Naive thymus-derived CD4-positive, alpha-beta T cell (primary cell): ENCODE data around the gene UBXN6. TPM values are rescaled to one million over a fixed set of nuclear protein-coding genes. Genes with fewer than 3 reads are reported as not detected.

Experiments
- ATAC-seq: fragments of 150-1000 bp; cut with Tn5 transposase; 2 replicates; pipeline ENCODE4 v1.10.0; 2021; ENCODE audit warnings: mild to moderate bottlenecking, moderate library complexity
- CTCF ChIA-PET: fragments of 350-600 bp; sonication (Branson Sonifier 250); formaldehyde crosslinking; loops from one replicate; lab custom pipeline; 2021; ENCODE audit warnings: antibody characterized with exemption; lab: Charles Lee
- POLR2A ChIA-PET: fragments of 350-600 bp; sonication (Branson Sonifier 250); formaldehyde crosslinking; loops from one replicate; lab custom pipeline; 2021; ENCODE audit warnings: antibody characterized with exemption, inconsistent platforms; lab: Charles Lee
- DNase-seq, 9 donors: peaks; one replicate each; pipeline versions ENCODE4 v3.0.0 to v3.0.0-alpha.2; 2020 to 2022; ENCODE audit warnings: mixed read lengths in 1 of 9
- H3K27ac ChIP-seq: one replicate; pipeline ENCODE4 v1.7.0; 2013; ENCODE audit warnings: mild to moderate bottlenecking, low read depth, low read length, moderate library complexity
- H3K27me3 ChIP-seq, 2 donors: one replicate each; pipeline ENCODE4 v1.7.0; 2013; ENCODE audit warnings: low read length in 2 of 2, mild to moderate bottlenecking in 2 of 2, moderate library complexity in 2 of 2; ENCODE audit not compliant: control insufficient read depth in 2 of 2, insufficient read depth in 2 of 2
- H3K36me3 ChIP-seq, 3 experiments: 1 replicate in 2 of 3; 2 replicates in 1 of 3; pipeline ENCODE4 v1.7.0; 2013; ENCODE audit warnings: low read length in 3 of 3, mild to moderate bottlenecking in 3 of 3, moderate library complexity in 1 of 3; ENCODE audit not compliant: insufficient read depth in 3 of 3, control insufficient read depth in 2 of 3
- H3K4me1 ChIP-seq, 2 donors: one replicate each; pipeline ENCODE4 v1.7.0; 2013; ENCODE audit warnings: low read length in 2 of 2, mild to moderate bottlenecking in 2 of 2, moderate library complexity in 1 of 2; ENCODE audit not compliant: control insufficient read depth in 2 of 2, insufficient read depth in 2 of 2
- H3K4me3 ChIP-seq: 2 replicates; pipeline ENCODE4 v1.7.0; 2013; ENCODE audit warnings: mild to moderate bottlenecking, low read length
- H3K9me3 ChIP-seq, 3 experiments: 1 replicate in 2 of 3; 2 replicates in 1 of 3; pipeline ENCODE4 v1.7.0; 2013; ENCODE audit warnings: low read length in 3 of 3; ENCODE audit not compliant: control insufficient read depth in 2 of 3
- H3K27ac Mint-ChIP-seq, 9 donors: one replicate each; pipeline ENCODE4 v1.8.0; 2020 to 2022; ENCODE audit warnings: mixed read lengths in 9 of 9, mild to moderate bottlenecking in 8 of 9, moderate library complexity in 5 of 9, inconsistent platforms in 2 of 9
- H3K27me3 Mint-ChIP-seq, 5 donors: one replicate each; pipeline ENCODE4 v1.8.0; 2021 to 2022; ENCODE audit warnings: mixed read lengths in 5 of 5, mild to moderate bottlenecking in 1 of 5
- H3K36me3 Mint-ChIP-seq, 5 donors: one replicate each; pipeline ENCODE4 v1.8.0; 2020 to 2022; ENCODE audit warnings: mixed read lengths in 5 of 5, mild to moderate bottlenecking in 3 of 5, inconsistent platforms in 1 of 5
- H3K4me1 Mint-ChIP-seq, 7 donors: one replicate each; pipeline ENCODE4 v1.8.0; 2020 to 2022; ENCODE audit warnings: mixed read lengths in 7 of 7, mild to moderate bottlenecking in 3 of 7, inconsistent platforms in 1 of 7
- H3K4me3 Mint-ChIP-seq, 10 donors: one replicate each; pipeline ENCODE4 v1.8.0; 2020 to 2022; ENCODE audit warnings: mild to moderate bottlenecking in 10 of 10, mixed read lengths in 10 of 10, moderate library complexity in 6 of 10, inconsistent platforms in 2 of 10
- H3K9me3 Mint-ChIP-seq, 11 donors: one replicate each; pipeline ENCODE4 v1.8.0; 2020 to 2022; ENCODE audit warnings: mixed read lengths in 11 of 11, mild to moderate bottlenecking in 4 of 11, inconsistent platforms in 1 of 11, moderate library complexity in 1 of 11
- intact Hi-C, 2 donors: fragments of 100-400 bp; cut with micrococcal nuclease; formaldehyde crosslinking; loops; one replicate each; pipeline ENCODE4 v1.15.1; 2023
- polyA plus RNA-seq, 2 donors: library from polyadenylated mRNA; unstranded; fragments of 300-500 nt; fragmentation: Illumina TruSeq; gene quantifications; one replicate each; pipeline ENCODE4 v1.2.3, GENCODE V29; 2021
- total RNA-seq, 6 experiments: library from RNA in 5 of 6; stranded (reverse) in 5 of 6; gene quantifications; 1 replicate in 5 of 6; 2 replicates in 1 of 6; pipeline ENCODE4 v1.2.3 and lab custom pipeline; 2021 to 2026

UBXN6 gene
- total and polyA plus RNA-seq, 7 experiments from 2014 or later = 5.4 to 68.6 (median 50.3) TPM

- Histone ChIP-seq H3K4me1 (no peaks in the 10 kb centered on the region), H3K27me3 (no peaks in the 10 kb centered on the region), H3K9me3 (no peaks in the 10 kb centered on the region), H3K27ac (no peak overlapping the region), H3K36me3 (peaks cover 0 to 52% (median 0%) of the 10 kb centered on the region in 3 experiments), H3K4me3 (no peak overlapping the region)
- Mint-ChIP-seq H3K27me3 (no peaks in the 10 kb centered on the region), H3K9me3 (no peaks in the 10 kb centered on the region), H3K36me3 (peaks cover 0 to 17% (median 7%) of the 10 kb centered on the region in 5 donors), H3K4me3 (no peak overlapping the region), H3K4me1 (peaks cover 0 to 8% (median 0%) of the 10 kb centered on the region in 7 donors), H3K27ac (no peak overlapping the region)
- ATAC-seq (no peak), DNase-seq (no peak)
- intact Hi-C loops = no loop called here
- ChIA-PET POLR2A (no interaction called here), CTCF (no interaction called here)
Observed at GRCh38 chr19:4504297-4504701, 46.7 kb upstream of the UBXN6 start.

GRCh38 chr19:4503825-4504170 lies 46.2 kb upstream of the UBXN6 start:
- no peak overlapping the region for H3K27ac Mint-ChIP-seq
- ChIA-PET CTCF (no interaction called here), POLR2A (no interaction called here)
- Histone ChIP-seq H3K4me3 (no peak overlapping the region), H3K27me3 (no peaks in the 10 kb centered on the region), H3K27ac (no peak overlapping the region), H3K4me1 (no peaks in the 10 kb centered on the region), H3K9me3 (no peaks in the 10 kb centered on the region), H3K36me3 (peaks cover 0 to 54% (median 0%) of the 10 kb centered on the region in 3 experiments)
- ATAC-seq (no peak), DNase-seq (no peak)
- intact Hi-C loops = no loop called here
- no peaks in the 10 kb centered on the region for H3K27me3 Mint-ChIP-seq
- H3K9me3 Mint-ChIP-seq = no peaks in the 10 kb centered on the region
- peaks cover 0 to 21% (median 7%) of the 10 kb centered on the region in 5 donors for H3K36me3 Mint-ChIP-seq
- peaks cover 0 to 8% (median 0%) of the 10 kb centered on the region in 7 donors for H3K4me1 Mint-ChIP-seq
- no peak overlapping the region for H3K4me3 Mint-ChIP-seq

- CTCF ChIA-PET = interaction anchor here (1.5 kb wide), 1 partner anchor 21 kb away, joined by 3 read pairs; no protein-coding TSS in a partner anchor
- no peak for ATAC-seq
- H3K27ac ChIP-seq = no peak overlapping the region
- H3K27me3 Mint-ChIP-seq = no peaks in the 10 kb centered on the region
- H3K27ac Mint-ChIP-seq = no peak overlapping the region
- peaks cover 0 to 21% (median 7%) of the 10 kb centered on the region in 5 donors for H3K36me3 Mint-ChIP-seq
- DNase-seq = no peak
- H3K27me3 ChIP-seq = no peaks in the 10 kb centered on the region
- peaks cover 0 to 59% (median 4%) of the 10 kb centered on the region in 3 experiments for H3K36me3 ChIP-seq
- peaks cover 0 to 8% (median 0%) of the 10 kb centered on the region in 7 donors for H3K4me1 Mint-ChIP-seq
- POLR2A ChIA-PET = interaction anchor here (0.6 kb wide), 1 partner anchor 19 kb away, joined by 3 read pairs; no protein-coding TSS in a partner anchor
- no peaks in the 10 kb centered on the region for H3K4me1 ChIP-seq
- H3K4me3 ChIP-seq = no peak overlapping the region
- intact Hi-C loops = no loop called here
- no peak overlapping the region for H3K4me3 Mint-ChIP-seq
- H3K9me3 ChIP-seq = no peaks in the 10 kb centered on the region
- H3K9me3 Mint-ChIP-seq = no peaks in the 10 kb centered on the region
Observed at GRCh38 chr19:4503132-4503824, 45.7 kb upstream of the UBXN6 start.

- intact Hi-C loops = no loop called here
- Histone ChIP-seq H3K27ac (no peak overlapping the region), H3K9me3 (no peaks in the 10 kb centered on the region), H3K4me1 (no peaks in the 10 kb centered on the region), H3K27me3 (no peaks in the 10 kb centered on the region), H3K36me3 (peaks cover 0 to 67% (median 9%) of the 10 kb centered on the region in 3 experiments), H3K4me3 (no peak overlapping the region)
- ATAC-seq (no peak), DNase-seq (no peak)
- H3K4me3 Mint-ChIP-seq = no peak overlapping the region
- ChIA-PET POLR2A (interaction anchor here (0.6 kb wide), 1 partner anchor 19 kb away, joined by 3 read pairs; no protein-coding TSS in a partner anchor), CTCF (interaction anchor here (1.5 kb wide), 1 partner anchor 22 kb away, joined by 3 read pairs; no protein-coding TSS in a partner anchor)
- H3K27me3 Mint-ChIP-seq = no peaks in the 10 kb centered on the region
- no peak overlapping the region for H3K27ac Mint-ChIP-seq
- peaks cover 0 to 8% (median 0%) of the 10 kb centered on the region in 7 donors for H3K4me1 Mint-ChIP-seq
- no peaks in the 10 kb centered on the region for H3K9me3 Mint-ChIP-seq
- H3K36me3 Mint-ChIP-seq = peaks cover 0 to 21% (median 7%) of the 10 kb centered on the region in 5 donors
Observed at GRCh38 chr19:4502282-4503131, 44.9 kb upstream of the UBXN6 start.

- H3K27me3 ChIP-seq = no peaks in the 10 kb centered on the region
- no peaks in the 10 kb centered on the region for H3K9me3 Mint-ChIP-seq
- CTCF ChIA-PET = interaction anchor here (1.5 kb wide), 1 partner anchor 23 kb away, joined by 3 read pairs; no protein-coding TSS in a partner anchor
- H3K9me3 ChIP-seq = no peaks in the 10 kb centered on the region
- no peak overlapping the region for H3K27ac ChIP-seq
- H3K27ac Mint-ChIP-seq = no peak overlapping the region
- H3K36me3 Mint-ChIP-seq = peaks cover 0 to 21% (median 7%) of the 10 kb centered on the region in 5 donors
- no peak for DNase-seq
- intact Hi-C loops = no loop called here
- H3K36me3 ChIP-seq = peaks cover 0 to 71% (median 9%) of the 10 kb centered on the region in 3 experiments
- peaks cover 0 to 7% (median 0%) of the 10 kb centered on the region in 7 donors for H3K4me1 Mint-ChIP-seq
- no peak overlapping the region for H3K4me3 ChIP-seq
- H3K4me1 ChIP-seq = no peaks in the 10 kb centered on the region
- no peak for ATAC-seq
- no peak overlapping the region for H3K4me3 Mint-ChIP-seq
- H3K27me3 Mint-ChIP-seq = no peaks in the 10 kb centered on the region
- POLR2A ChIA-PET = no interaction called here
Observed at GRCh38 chr19:4501691-4502090, 44.1 kb upstream of the UBXN6 start.

- intact Hi-C loops = no loop called here
- H3K36me3 Mint-ChIP-seq = peaks cover 0 to 17% (median 0%) of the 10 kb centered on the region in 5 donors
- Histone ChIP-seq H3K36me3 (peaks cover 0 to 77% (median 9%) of the 10 kb centered on the region in 3 experiments), H3K27ac (no peak overlapping the region), H3K4me1 (no peaks in the 10 kb centered on the region), H3K4me3 (no peak overlapping the region), H3K27me3 (no peaks in the 10 kb centered on the region), H3K9me3 (no peaks in the 10 kb centered on the region)
- ChIA-PET CTCF (no interaction called here), POLR2A (no interaction called here)
- no peaks in the 10 kb centered on the region for H3K9me3 Mint-ChIP-seq
- no peaks in the 10 kb centered on the region for H3K27me3 Mint-ChIP-seq
- H3K4me1 Mint-ChIP-seq = peaks cover 0 to 3% (median 0%) of the 10 kb centered on the region in 7 donors
- H3K27ac Mint-ChIP-seq = no peak overlapping the region
- DNase-seq (no peak), ATAC-seq (no peak)
- H3K4me3 Mint-ChIP-seq = no peak overlapping the region
Observed at GRCh38 chr19:4500841-4501591, 43.4 kb upstream of the UBXN6 start.
